ENCODE measurements around the gene SLC22A31.
"Not testable (repeated sequence)": the region's sequence is repeated elsewhere in the genome, so short reads cannot be mapped to it uniquely, and the experiment has no call there.

Gene SLC22A31

GRCh38 chr16:89246903-89247733 lies 46.8 kb upstream of the SLC22A31 start:
- H3K9ac ChIP-seq (ENCODE audit: low read length), result no peak overlapping the region
- no peak overlapping the region for H3K4me3 ChIP-seq (ENCODE audit: insufficient read depth, low read length, poor library complexity, severe bottlenecking)

GRCh38 chr16:89246383-89246902 lies 46.1 kb upstream of the SLC22A31 start:
- Histone ChIP-seq H3K27ac (ENCODE audit: low read depth, low read length) (no peak overlapping the region), H3K36me3 (ENCODE audit: low read length) (no peaks in the 10 kb centered on the region), H4K20me1 (ENCODE audit: low read depth, low read length) (no peaks in the 10 kb centered on the region), H3K27me3 (ENCODE audit: low read length) (no peaks in the 10 kb centered on the region), H2AFZ (ENCODE audit: low read depth, low read length, severe bottlenecking) (no peak overlapping the region), H3K4me3 (ENCODE audit: insufficient read depth, low read length, poor library complexity, severe bottlenecking) (no peak overlapping the region), H3F3A (ENCODE audit: insufficient read depth) (no peaks in the 10 kb centered on the region), H3K9ac (ENCODE audit: low read length) (no peak overlapping the region), H3K4me2 (ENCODE audit: low read depth, low read length, poor library complexity, severe bottlenecking) (no peak overlapping the region), H3K9me3 (ENCODE audit: insufficient read depth, low read length) (no peaks in the 10 kb centered on the region), H3K79me2 (ENCODE audit: insufficient read depth, low read length) (no peaks in the 10 kb centered on the region; the same call in 1 of the 2 replicates), H3K9me2 (replicated peaks; ENCODE audit: insufficient read depth, low read length) (no peaks in the 10 kb centered on the region)
- TF ChIP-seq EZH2phosphoT487 (conservative IDR thresholded peaks at IDR 0.05; ENCODE audit: low read length) (no peak), CTCF (IDR thresholded peaks at IDR 0.05; ENCODE audit: insufficient read depth, low read length, poor library complexity, severe bottlenecking) (no peak)

More at GRCh38 chr16:89246903-89247733, 46.8 kb upstream of the SLC22A31 start:
- Histone ChIP-seq H3F3A (ENCODE audit: insufficient read depth) (no peaks in the 10 kb centered on the region), H4K20me1 (ENCODE audit: low read depth, low read length) (no peaks in the 10 kb centered on the region), H3K9me2 (replicated peaks; ENCODE audit: insufficient read depth, low read length) (no peaks in the 10 kb centered on the region), H3K9me3 (ENCODE audit: insufficient read depth, low read length) (no peaks in the 10 kb centered on the region), H2AFZ (ENCODE audit: low read depth, low read length, severe bottlenecking) (no peak overlapping the region), H3K79me2 (ENCODE audit: insufficient read depth, low read length) (no peaks in the 10 kb centered on the region), H3K4me2 (ENCODE audit: low read depth, low read length, poor library complexity, severe bottlenecking) (no peak overlapping the region), H3K27me3 (ENCODE audit: low read length) (no peaks in the 10 kb centered on the region), H3K36me3 (ENCODE audit: low read length) (no peaks in the 10 kb centered on the region), H3K27ac (ENCODE audit: low read depth, low read length) (no peak overlapping the region)
- TF ChIP-seq EZH2phosphoT487 (conservative IDR thresholded peaks at IDR 0.05; ENCODE audit: low read length), result no peak

- TF ChIP-seq CTCF (IDR thresholded peaks at IDR 0.05; ENCODE audit: insufficient read depth, low read length, poor library complexity, severe bottlenecking) (no peak), EZH2phosphoT487 (conservative IDR thresholded peaks at IDR 0.05; ENCODE audit: low read length) (no peak)
- H3K36me3 ChIP-seq (ENCODE audit: low read length), result no peaks in the 10 kb centered on the region
- H3K27me3 ChIP-seq (ENCODE audit: low read length), result no peaks in the 10 kb centered on the region
- no peaks in the 10 kb centered on the region for H3K9me2 ChIP-seq (replicated peaks; ENCODE audit: insufficient read depth, low read length)
- H2AFZ ChIP-seq (ENCODE audit: low read depth, low read length, severe bottlenecking), result no peak overlapping the region
- H3K27ac ChIP-seq (ENCODE audit: low read depth, low read length), result no peak overlapping the region
- H3F3A ChIP-seq (ENCODE audit: insufficient read depth), result no peaks in the 10 kb centered on the region; the same call in 1 of the 2 replicates
- no peaks in the 10 kb centered on the region; the same call in 1 of the 2 replicates for H3K79me2 ChIP-seq (ENCODE audit: insufficient read depth, low read length)
- no peak overlapping the region for H3K9ac ChIP-seq (ENCODE audit: low read length)
- no peaks in the 10 kb centered on the region for H4K20me1 ChIP-seq (ENCODE audit: low read depth, low read length)
- no peak overlapping the region for H3K4me3 ChIP-seq (ENCODE audit: insufficient read depth, low read length, poor library complexity, severe bottlenecking)
- no peak overlapping the region for H3K4me2 ChIP-seq (ENCODE audit: low read depth, low read length, poor library complexity, severe bottlenecking)
- no peaks in the 10 kb centered on the region for H3K9me3 ChIP-seq (ENCODE audit: insufficient read depth, low read length)
These were observed 44.4 kb upstream of the SLC22A31 start for GRCh38 chr16:89244754-89245153.

GRCh38 chr16:89244264-89244663 lies 43.9 kb upstream of the SLC22A31 start:
- not testable (repeated sequence) for H4K20me1 ChIP-seq (ENCODE audit: low read depth, low read length); H3K36me3 ChIP-seq (ENCODE audit: low read length); H3K27ac ChIP-seq (ENCODE audit: low read depth, low read length); H3K4me2 ChIP-seq (ENCODE audit: low read depth, low read length, poor library complexity, severe bottlenecking); H2AFZ ChIP-seq (ENCODE audit: low read depth, low read length, severe bottlenecking); H3K4me3 ChIP-seq (ENCODE audit: insufficient read depth, low read length, poor library complexity, severe bottlenecking); H3K27me3 ChIP-seq (ENCODE audit: low read length); H3K79me2 ChIP-seq (ENCODE audit: insufficient read depth, low read length); H3K9me3 ChIP-seq (ENCODE audit: insufficient read depth, low read length); H3K9ac ChIP-seq (ENCODE audit: low read length); H3F3A ChIP-seq (ENCODE audit: insufficient read depth); H3K9me2 ChIP-seq (replicated peaks; ENCODE audit: insufficient read depth, low read length)
